CD4-positive, alpha-beta T cell (primary cell): ENCODE results near the gene PLEKHH2. TPM values are rescaled to one million over a fixed set of nuclear protein-coding genes. Genes with fewer than 3 reads are reported as not detected.

Experiments
- ATAC-seq: fragments of 200-7000 bp; cut with Tn5 transposase; one replicate; pipeline ENCODE4 v1.10.0; 2022; ENCODE audit warnings: mild to moderate bottlenecking; ENCODE audit not compliant: poor library complexity
- CTCF ChIA-PET: fragments of 350-600 bp; sonication (Branson Sonifier 250); formaldehyde crosslinking; loops from one replicate; lab custom pipeline; 2021; ENCODE audit warnings: antibody characterized with exemption, inconsistent platforms; lab: Charles Lee
- POLR2A ChIA-PET: fragments of 350-600 bp; sonication (Branson Sonifier 250); formaldehyde crosslinking; loops from one replicate; lab custom pipeline; 2021; ENCODE audit warnings: antibody characterized with exemption, inconsistent platforms; lab: Charles Lee
- DNase-seq, 14 experiments: peaks; one replicate each; pipeline ENCODE4 v3.0.0-alpha.2; 2013 to 2020; ENCODE audit warnings: mixed read lengths in 2 of 14
- H3K27ac ChIP-seq, 2 donors: one replicate each; pipeline versions ENCODE4 v1.5.1 to v1.7.0; 2013; ENCODE audit warnings: low read length in 2 of 2, low read depth in 1 of 2, mild to moderate bottlenecking in 1 of 2
- H3K27me3 ChIP-seq, 2 experiments: 1 replicate in 1 of 2; 2 replicates in 1 of 2; pipeline versions ENCODE4 v1.6.1 to v1.7.0; 2013; ENCODE audit warnings: low read length in 2 of 2, control low read depth in 1 of 2, mild to moderate bottlenecking in 1 of 2, moderate library complexity in 1 of 2; ENCODE audit not compliant: insufficient read depth in 2 of 2, control insufficient read depth in 1 of 2
- H3K36me3 ChIP-seq: one replicate; pipeline ENCODE4 v1.6.1; 2013; ENCODE audit warnings: low read length, control low read depth; ENCODE audit not compliant: insufficient read depth
- H3K4me1 ChIP-seq: one replicate; pipeline ENCODE4 v1.6.1; 2013; ENCODE audit warnings: low read length, control low read depth; ENCODE audit not compliant: insufficient read depth
- H3K4me3 ChIP-seq: one replicate; pipeline ENCODE4 v1.5.1; 2013; ENCODE audit warnings: mild to moderate bottlenecking, low read length, moderate library complexity
- H3K9me3 ChIP-seq, 2 experiments: 1 replicate in 1 of 2; 2 replicates in 1 of 2; pipeline versions ENCODE4 v1.6.1 to v1.7.0; 2013; ENCODE audit warnings: low read length in 2 of 2, mild to moderate bottlenecking in 2 of 2, control low read depth in 1 of 2, moderate library complexity in 1 of 2; ENCODE audit not compliant: control insufficient read depth in 1 of 2, insufficient read depth in 1 of 2
- H3K27ac Mint-ChIP-seq: one replicate; pipeline ENCODE4 v1.8.0; 2020; ENCODE audit warnings: mixed read lengths
- H3K27me3 Mint-ChIP-seq: one replicate; pipeline ENCODE4 v1.8.0; 2021; ENCODE audit warnings: mixed read lengths
- H3K36me3 Mint-ChIP-seq: one replicate; pipeline ENCODE4 v1.8.0; 2021; ENCODE audit warnings: low read depth, mixed read lengths
- H3K4me1 Mint-ChIP-seq: one replicate; pipeline ENCODE4 v1.8.0; 2021; ENCODE audit warnings: low read depth, mixed read lengths
- H3K4me3 Mint-ChIP-seq: one replicate; pipeline ENCODE4 v1.8.0; 2020; ENCODE audit warnings: mild to moderate bottlenecking, mixed read lengths
- H3K9me3 Mint-ChIP-seq: one replicate; pipeline ENCODE4 v1.8.0; 2020; ENCODE audit warnings: mixed read lengths
- CTCF ChIP-seq: fragments of 200-600 bp; IDR thresholded peaks from one replicate; pipeline ENCODE4 v1.8.0; 2022; ENCODE audit warnings: antibody characterized with exemption, mild to moderate bottlenecking
- intact Hi-C, 2 experiments: fragments of 100-400 bp; cut with DNase I in 1 of 2; cut with micrococcal nuclease in 1 of 2; formaldehyde crosslinking; loops; one replicate each; pipeline versions ENCODE4 v1.15.1 to v1.9.0; 2023 to 2025; cut with DNase I, micrococcal nuclease
- total RNA-seq, 174 experiments: library from RNA in 2 of 174; stranded (reverse) in 2 of 174; gene quantifications; one replicate each; pipeline ENCODE4 v1.2.3 and lab custom pipeline; 2021 to 2026

The PLEKHH2 gene
- total RNA-seq, 2 experiments from 2014 or later, result 1.6 to 2.7 TPM

GRCh38 chr2:43794956-43795355 lies 157.9 kb downstream of the PLEKHH2 start:
- Histone ChIP-seq H3K4me3 (no peak overlapping the region), H3K27me3 (no peaks in the 10 kb centered on the region), H3K27ac (no peak overlapping the region), H3K36me3 (no peaks in the 10 kb centered on the region), H3K9me3 (no peaks in the 10 kb centered on the region), H3K4me1 (no peaks in the 10 kb centered on the region)
- H3K4me3 Mint-ChIP-seq, result no peak overlapping the region
- ATAC-seq, result no peak
- no peaks in the 10 kb centered on the region for H3K9me3 Mint-ChIP-seq
- H3K27me3 Mint-ChIP-seq, result no peaks in the 10 kb centered on the region
- H3K27ac Mint-ChIP-seq, result no peak overlapping the region
- ChIA-PET CTCF (no interaction called here), POLR2A (no interaction called here)
- TF ChIP-seq CTCF, result no peak
- no peaks in the 10 kb centered on the region for H3K4me1 Mint-ChIP-seq
- intact Hi-C loops, result no loop called here
- H3K36me3 Mint-ChIP-seq, result peaks cover 18% of the 10 kb centered on the region
- no peak for DNase-seq

GRCh38 chr2:43796206-43796605 lies 159.1 kb downstream of the PLEKHH2 start:
- Histone ChIP-seq H3K4me3 (no peak overlapping the region), H3K4me1 (no peaks in the 10 kb centered on the region), H3K9me3 (no peaks in the 10 kb centered on the region), H3K27ac (no peak overlapping the region), H3K36me3 (no peaks in the 10 kb centered on the region), H3K27me3 (no peaks in the 10 kb centered on the region)
- peaks cover 13% of the 10 kb centered on the region for H3K36me3 Mint-ChIP-seq
- H3K9me3 Mint-ChIP-seq, result no peaks in the 10 kb centered on the region
- intact Hi-C loops, result no loop called here
- no peak for DNase-seq
- POLR2A ChIA-PET, result no interaction called here
- H3K4me1 Mint-ChIP-seq, result no peaks in the 10 kb centered on the region
- no peak for ATAC-seq
- no peak for TF ChIP-seq CTCF
- CTCF ChIA-PET, result interaction anchor here (0.7 kb wide), 1 partner anchor 52 kb away, joined by 3 read pairs; no protein-coding TSS in a partner anchor
- H3K27ac Mint-ChIP-seq, result no peak overlapping the region
- no peak overlapping the region for H3K4me3 Mint-ChIP-seq
- H3K27me3 Mint-ChIP-seq, result no peaks in the 10 kb centered on the region

GRCh38 chr2:43798300-43798699 lies 161.2 kb downstream of the PLEKHH2 start:
- Mint-ChIP-seq H3K4me1 (no peaks in the 10 kb centered on the region), H3K27me3 (no peaks in the 10 kb centered on the region), H3K9me3 (no peaks in the 10 kb centered on the region), H3K36me3 (peaks cover 5% of the 10 kb centered on the region), H3K4me3 (no peak overlapping the region), H3K27ac (no peak overlapping the region)
- DNase-seq (no peak), ATAC-seq (no peak)
- Histone ChIP-seq H3K9me3 (no peaks in the 10 kb centered on the region), H3K27me3 (no peaks in the 10 kb centered on the region), H3K4me1 (no peaks in the 10 kb centered on the region), H3K27ac (no peak overlapping the region), H3K36me3 (no peaks in the 10 kb centered on the region), H3K4me3 (no peak overlapping the region)
- ChIA-PET POLR2A (no interaction called here), CTCF (interaction anchor here (1.4 kb wide), 1 partner anchor 9 kb away, joined by 3 read pairs; no protein-coding TSS in a partner anchor)
- intact Hi-C loops, result no loop called here
- no peak for TF ChIP-seq CTCF
